Measurements from ENCODE around the gene GAL.

GAL gene

GRCh38 chr11:68695531-68695930 lies 11.2 kb downstream of the GAL start:
- H3K27ac ChIP-seq = no peak overlapping the region
- no peak for DNase-seq (ENCODE audit: low read depth, low spot score)

GRCh38 chr11:68698993-68699392 lies 14.6 kb downstream of the GAL start:
- H3K27ac ChIP-seq = no peak overlapping the region
- DNase-seq (ENCODE audit: low read depth, low spot score) = no peak

GRCh38 chr11:68704887-68705286 lies 20.5 kb downstream of the GAL start:
- H3K27ac ChIP-seq = no peak overlapping the region
- no peak for DNase-seq (ENCODE audit: low read depth, low spot score)

GRCh38 chr11:68707527-68707926 lies 23.2 kb downstream of the GAL start:
- DNase-seq (ENCODE audit: low read depth, low spot score) = no peak
- H3K27ac ChIP-seq = no peak overlapping the region

GRCh38 chr11:68709062-68709461 lies 24.7 kb downstream of the GAL start:
- no peak for DNase-seq (ENCODE audit: low read depth, low spot score)
- H3K27ac ChIP-seq = no peak overlapping the region

- no peak overlapping the region for H3K27ac ChIP-seq
- DNase-seq (ENCODE audit: low read depth, low spot score) = no peak
These were observed 26.1 kb downstream of the GAL start for GRCh38 chr11:68710409-68710808.

GRCh38 chr11:68711114-68711513 lies 26.8 kb downstream of the GAL start:
- DNase-seq (ENCODE audit: low read depth, low spot score) = no peak
- no peak overlapping the region for H3K27ac ChIP-seq

GRCh38 chr11:68714060-68714856 lies 29.9 kb downstream of the GAL start:
- no peak for DNase-seq (ENCODE audit: low read depth, low spot score)
- H3K27ac ChIP-seq = no peak overlapping the region

GRCh38 chr11:68715456-68716122 lies 31.2 kb downstream of the GAL start:
- DNase-seq (ENCODE audit: low read depth, low spot score) = no peak
- no peak overlapping the region for H3K27ac ChIP-seq

- no peak for DNase-seq (ENCODE audit: low read depth, low spot score)
- no peak overlapping the region for H3K27ac ChIP-seq
These were observed 36.7 kb downstream of the GAL start for GRCh38 chr11:68721075-68721474.

GRCh38 chr11:68722143-68722542 lies 37.8 kb downstream of the GAL start:
- DNase-seq (ENCODE audit: low read depth, low spot score) = no peak
- no peak overlapping the region for H3K27ac ChIP-seq

- no peak for DNase-seq (ENCODE audit: low read depth, low spot score)
- H3K27ac ChIP-seq = no peak overlapping the region
These were observed 39.9 kb downstream of the GAL start for GRCh38 chr11:68724293-68724692.

- H3K27ac ChIP-seq = no peak overlapping the region
- no peak for DNase-seq (ENCODE audit: low read depth, low spot score)
These were observed 43.4 kb downstream of the GAL start for GRCh38 chr11:68727783-68728182.

GRCh38 chr11:68734111-68734510 lies 49.8 kb downstream of the GAL start:
- no peak for DNase-seq (ENCODE audit: low read depth, low spot score)
- no peak overlapping the region for H3K27ac ChIP-seq

- no peak for DNase-seq (ENCODE audit: low read depth, low spot score)
- no peak overlapping the region for H3K27ac ChIP-seq
These were observed 50.8 kb downstream of the GAL start for GRCh38 chr11:68735125-68735524.

- DNase-seq (ENCODE audit: low read depth, low spot score) = no peak
- no peak overlapping the region for H3K27ac ChIP-seq
These were observed 51.3 kb downstream of the GAL start for GRCh38 chr11:68735646-68736045.
